ENCODE results near the gene MDH1B. TPM values are rescaled to one million over a fixed set of nuclear protein-coding genes. Genes with fewer than 3 reads are reported as not detected.
"Not testable (repeated sequence)": the region's sequence is repeated elsewhere in the genome, so short reads cannot be mapped to it uniquely, and the experiment has no call there.

The MDH1B gene
- total RNA-seq, 1 donor from 2014 or later = 0.15 TPM

DNA sequence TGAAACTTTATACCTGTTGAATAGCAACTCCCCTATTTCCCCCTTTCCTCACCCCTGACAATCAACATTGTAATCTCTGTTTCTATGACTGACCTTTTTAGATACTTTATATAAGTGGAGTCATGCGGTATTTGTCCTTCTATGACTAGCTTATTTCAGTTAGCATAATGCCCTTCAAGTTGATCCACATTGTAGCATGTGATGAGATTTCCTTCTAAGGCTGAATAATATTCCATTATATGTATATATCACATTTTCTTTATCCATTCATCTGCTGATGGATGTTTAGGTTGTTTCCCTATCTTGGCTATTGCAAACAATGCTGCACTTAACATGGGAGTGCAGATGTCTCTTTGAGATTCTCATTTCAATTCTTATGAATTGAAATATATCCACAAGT is 9.7 kb upstream of the MDH1B start:
- intact Hi-C loops (cut with micrococcal nuclease) = no loop called here

DNA sequence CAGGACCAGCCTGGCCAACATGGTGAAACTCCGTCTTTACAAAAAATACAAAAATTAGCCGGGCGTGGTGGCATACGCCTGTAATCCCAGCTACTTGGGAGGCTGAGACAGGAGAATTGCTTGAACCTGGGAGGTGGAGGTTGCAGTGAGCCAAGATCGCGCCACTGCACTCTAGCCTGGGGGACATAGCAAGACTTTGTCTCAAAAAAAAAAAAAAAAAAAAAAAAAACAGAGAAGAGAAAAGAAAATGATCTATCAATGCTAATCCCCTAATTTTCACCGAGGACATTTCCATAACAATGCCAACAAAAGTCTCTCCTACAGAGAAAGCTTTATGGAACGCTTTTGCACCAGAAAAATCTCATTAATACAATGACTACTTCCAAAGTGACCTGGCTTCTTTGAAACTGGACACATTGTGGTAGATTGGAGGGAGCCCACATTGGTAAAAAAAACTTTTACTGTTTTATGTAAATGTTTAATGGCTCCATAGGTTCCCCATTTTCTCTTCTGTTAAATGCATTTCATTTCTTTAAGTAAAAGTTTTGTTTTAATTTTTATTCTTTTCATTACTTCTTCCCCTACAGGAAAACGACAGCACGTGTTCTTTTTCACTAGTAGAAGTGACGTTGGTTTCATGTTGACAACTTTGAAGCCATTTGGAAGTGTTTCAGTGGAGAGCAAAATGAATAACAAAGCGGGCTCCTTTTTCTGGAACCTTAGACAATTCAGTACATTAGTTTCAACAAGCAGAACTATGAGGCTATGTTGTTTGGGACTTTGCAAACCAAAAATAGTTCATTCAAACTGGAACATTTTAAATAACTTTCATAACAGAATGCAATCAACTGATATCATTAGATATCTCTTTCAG is 1.2 kb upstream of the MDH1B start:
- intact Hi-C loops (cut with micrococcal nuclease) = loop anchor here (5.0 kb wide), 2 partner anchors 74 to 1486 kb away; no protein-coding TSS in a partner anchor

DNA sequence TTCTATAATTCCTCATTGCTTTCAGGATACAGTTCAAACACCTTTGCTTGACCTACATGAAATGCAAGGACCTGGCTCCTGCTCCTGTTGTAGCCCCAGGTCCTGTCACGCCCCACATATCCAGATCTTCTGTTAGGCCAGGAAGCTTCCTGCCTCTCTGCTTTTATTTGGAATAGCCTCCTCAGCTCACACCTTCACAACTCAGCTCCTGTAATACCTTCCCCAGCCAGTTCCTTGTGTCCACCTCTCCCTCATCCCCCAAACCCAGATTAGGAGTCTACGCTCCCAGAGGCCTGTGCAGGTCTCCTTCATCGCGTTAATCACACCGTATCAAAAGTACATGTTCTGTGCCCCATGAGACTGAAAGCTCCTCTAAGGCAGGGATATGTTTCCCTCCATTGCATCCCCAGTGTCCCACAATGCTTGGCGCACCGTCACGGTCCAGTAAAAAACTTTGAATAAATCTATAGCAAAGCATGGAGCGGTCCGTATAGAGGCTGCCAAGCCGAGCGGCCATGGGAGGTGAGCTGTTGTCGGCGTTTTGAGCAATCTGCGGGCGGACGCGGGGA is 371 bp downstream of the MDH1B start:
- intact Hi-C loops (cut with micrococcal nuclease) = loop anchor here (1.0 to 5.0 kb wide), 17 partner anchors 17 to 1502 kb away; partner anchors contain the start of genes CCNYL1, CREB1, EEF1B2 and INO80D

DNA sequence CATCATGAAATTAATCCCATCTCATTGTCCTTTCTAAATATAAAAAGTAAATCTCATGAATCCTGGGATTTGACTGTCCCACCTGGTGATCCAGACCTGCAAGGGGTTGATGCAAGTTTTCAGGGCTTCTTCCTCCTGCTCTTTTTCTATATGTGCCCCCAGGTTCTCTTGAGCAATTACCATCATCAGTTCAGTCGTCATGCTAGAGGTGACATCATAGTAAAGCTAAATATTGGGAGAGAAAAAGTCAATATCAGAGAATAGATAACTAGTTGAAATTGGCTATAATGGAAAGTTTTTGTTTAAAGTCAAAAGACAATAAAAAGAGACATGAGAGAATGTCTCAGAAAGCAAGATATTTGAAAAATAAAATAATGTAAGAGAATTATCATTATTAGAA is 8.3 kb downstream of the MDH1B start:
- intact Hi-C loops (cut with micrococcal nuclease) = no loop called here

DNA sequence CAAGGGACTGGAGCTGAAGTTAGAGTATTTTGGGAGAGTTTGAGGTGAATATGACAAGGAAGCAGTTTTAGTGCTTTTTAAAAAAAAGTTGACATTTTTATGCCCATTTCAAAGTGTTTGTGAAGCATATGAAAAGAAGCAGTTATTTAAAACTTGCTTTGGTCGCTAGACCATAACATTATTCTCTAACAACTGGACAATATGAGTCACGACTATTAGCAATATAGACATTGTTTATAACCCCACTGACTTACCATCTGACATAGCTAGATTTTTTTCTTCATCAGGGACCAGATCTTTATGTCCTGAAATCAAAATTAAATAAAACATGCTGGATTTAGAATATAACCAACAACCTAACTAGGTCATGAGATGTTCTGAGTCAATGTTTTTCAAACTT is 24.3 kb downstream of the MDH1B start:
- intact Hi-C loops (cut with micrococcal nuclease) = no loop called here

DNA sequence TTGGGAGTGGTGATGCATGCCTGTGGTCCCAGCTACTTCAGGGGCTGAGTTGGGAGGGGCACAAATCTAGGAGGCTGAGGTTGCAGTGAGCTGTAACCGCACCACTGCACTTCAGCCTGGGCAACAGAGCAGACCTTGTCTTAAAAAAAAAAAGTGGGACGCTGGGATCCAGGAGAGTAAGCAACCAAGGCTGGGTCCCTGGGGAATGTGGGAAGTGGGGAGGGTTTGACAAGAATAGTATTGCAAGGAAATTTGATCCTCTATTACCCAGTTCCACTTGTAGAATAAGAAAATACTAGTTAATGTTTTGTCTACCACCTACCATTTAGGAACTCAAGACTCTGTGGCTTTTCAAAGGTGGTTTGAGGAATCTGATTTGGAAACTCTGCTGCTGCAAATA is 25.9 kb downstream of the MDH1B start:
- intact Hi-C loops (cut with micrococcal nuclease) = no loop called here

DNA sequence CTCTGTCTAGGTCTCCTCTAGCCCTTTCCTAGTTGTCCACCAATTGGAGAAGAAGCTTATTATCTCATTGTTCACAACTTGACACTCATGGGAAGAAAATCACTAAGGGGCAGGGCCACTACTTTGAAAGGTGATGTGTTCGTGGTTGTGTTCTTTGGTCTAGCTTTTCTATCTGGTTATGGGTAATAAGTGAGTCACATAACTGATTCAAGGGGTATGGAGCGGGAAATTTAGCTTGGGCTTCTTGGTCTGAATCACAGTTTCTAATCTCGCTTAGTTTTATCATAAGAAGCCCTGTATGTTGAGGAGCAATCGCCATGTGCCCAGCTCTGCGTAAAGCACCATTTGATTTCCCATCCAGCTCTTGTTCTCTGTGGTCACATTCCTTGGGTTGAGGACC is 28.2 kb downstream of the MDH1B start:
- intact Hi-C loops (cut with micrococcal nuclease) = no loop called here

DNA sequence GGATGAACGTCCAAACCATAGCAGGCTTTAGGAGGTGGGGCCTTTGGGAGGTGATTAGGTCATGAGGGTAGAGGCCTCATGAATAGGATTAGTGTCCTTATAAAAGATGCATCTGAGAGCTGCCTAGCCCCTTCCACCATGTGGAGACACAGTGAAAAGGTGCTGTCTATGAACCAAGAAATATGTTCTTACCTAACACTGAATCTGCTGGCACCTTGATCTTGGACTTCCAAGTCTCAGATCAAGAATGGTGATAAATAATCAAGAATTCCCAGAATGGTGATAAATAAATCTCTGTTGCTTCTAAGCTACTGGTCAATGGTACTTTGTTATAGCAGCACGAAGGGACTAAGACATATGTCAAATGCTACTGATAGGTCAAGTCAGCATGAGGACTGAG is 31.8 kb downstream of the MDH1B start:
- intact Hi-C loops (cut with micrococcal nuclease) = no loop called here

DNA sequence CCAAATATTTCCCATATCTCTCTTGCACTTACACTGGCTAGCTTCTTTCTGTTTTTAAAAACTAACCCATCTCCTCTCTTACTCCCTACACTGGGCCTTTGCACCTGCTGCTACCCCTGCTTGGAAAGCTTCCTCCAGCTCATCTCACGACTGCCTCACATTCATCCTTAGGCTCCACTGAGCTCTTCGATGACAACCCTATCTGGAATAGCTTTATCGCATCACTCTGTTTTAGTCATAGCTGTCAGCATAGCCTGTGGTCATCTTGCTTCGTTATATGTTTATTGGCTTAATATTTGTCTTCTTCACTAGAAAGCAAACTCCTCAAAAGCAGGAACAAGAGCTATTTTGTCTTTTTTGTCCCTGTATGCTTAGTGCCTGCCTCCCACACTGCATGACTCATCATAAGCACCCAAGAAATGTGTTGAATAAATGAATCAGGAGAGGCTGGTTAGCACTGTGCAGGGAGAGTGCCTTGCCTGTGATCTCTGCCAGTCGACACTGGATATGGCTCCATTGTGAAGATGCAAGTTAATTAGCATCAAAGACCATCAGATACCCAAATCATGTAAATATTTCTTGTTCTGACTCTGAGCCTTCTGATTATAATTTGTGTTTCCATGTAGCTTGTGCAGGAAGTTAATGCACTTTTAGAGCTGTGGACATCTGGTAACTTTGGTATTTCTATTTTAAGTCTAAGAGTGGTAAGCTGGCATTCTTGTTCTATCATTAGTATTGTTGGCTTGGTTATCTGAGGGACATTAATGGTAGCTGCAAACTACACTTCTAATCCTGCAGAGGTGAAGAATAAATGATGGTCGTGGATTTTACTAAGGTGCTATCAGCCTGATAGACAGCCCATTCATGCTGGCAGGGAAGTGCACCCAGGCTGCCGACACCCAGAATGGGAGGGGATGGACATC is 36.6 kb downstream of the MDH1B start:
- intact Hi-C loops (cut with micrococcal nuclease) = no loop called here

DNA sequence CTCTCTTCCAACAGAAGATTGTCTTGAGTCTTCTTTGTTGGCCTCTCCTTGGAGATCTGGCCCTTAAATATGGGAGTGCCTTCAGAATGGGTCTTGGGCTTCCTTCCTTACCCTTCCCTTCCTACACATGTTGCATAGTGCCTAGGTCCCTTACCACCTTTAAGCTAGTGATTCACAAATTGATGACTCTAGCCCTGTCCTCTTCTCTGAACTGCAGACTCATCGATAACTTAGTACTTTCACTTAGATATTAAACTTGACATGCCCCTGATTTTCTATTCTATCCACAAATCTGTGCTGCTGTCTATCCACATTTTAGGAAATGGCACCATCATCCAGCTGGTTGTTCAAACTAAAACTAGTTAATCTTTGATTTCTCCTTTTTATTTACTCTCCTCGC is 37.8 kb downstream of the MDH1B start:
- intact Hi-C loops (cut with micrococcal nuclease) = no loop called here

DNA sequence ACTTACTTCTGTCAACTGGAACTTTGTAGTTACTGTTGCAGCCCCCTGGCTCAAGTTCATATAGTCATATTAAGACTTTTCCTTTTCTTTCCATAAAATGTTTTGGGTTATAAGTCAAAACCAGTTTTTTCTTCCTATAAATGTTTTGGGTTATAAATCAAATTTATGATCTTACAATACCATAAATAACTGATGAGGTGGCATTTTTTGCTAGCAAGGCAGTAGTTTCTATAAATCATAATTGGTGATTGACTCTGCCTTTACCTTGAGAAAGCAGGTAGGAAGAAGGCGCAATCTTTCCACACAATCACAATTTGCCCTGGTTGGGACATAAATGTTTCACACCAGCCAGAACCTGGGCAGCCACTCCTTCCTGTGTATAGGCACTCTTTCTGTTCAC is 41.8 kb downstream of the MDH1B start:
- intact Hi-C loops (cut with micrococcal nuclease) = no loop called here

DNA sequence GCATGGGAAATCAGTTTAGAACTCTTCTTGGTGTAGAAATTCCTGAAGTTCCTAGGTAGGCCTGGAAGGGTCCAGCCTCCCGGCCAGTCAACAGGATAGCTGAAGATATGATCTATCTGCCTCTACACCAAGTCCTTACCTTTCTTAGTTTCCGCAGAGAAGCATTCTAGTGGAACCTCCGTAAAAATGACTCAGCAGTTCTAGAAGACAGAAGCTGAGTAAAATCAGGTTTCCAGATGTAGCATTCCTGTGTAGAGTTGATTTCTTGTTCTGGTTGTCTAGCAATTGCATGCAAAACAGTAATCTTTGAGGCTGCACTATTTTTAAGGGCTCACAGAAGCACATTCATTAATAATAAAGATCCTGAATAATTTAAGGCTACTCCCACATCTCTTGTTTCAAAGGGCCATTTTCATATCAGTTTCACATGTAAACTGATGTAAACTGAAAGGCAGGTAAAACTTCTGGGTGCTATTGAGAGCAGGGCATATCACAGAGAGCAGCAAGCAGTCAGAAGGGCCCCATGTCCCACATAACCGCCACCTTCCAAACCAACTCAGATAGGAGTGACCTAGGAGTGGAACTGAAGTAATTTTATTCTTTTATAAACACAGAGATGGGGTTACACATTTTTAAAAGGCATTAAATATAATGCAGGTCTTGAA is 43.7 kb downstream of the MDH1B start:
- intact Hi-C loops (cut with micrococcal nuclease) = no loop called here

DNA sequence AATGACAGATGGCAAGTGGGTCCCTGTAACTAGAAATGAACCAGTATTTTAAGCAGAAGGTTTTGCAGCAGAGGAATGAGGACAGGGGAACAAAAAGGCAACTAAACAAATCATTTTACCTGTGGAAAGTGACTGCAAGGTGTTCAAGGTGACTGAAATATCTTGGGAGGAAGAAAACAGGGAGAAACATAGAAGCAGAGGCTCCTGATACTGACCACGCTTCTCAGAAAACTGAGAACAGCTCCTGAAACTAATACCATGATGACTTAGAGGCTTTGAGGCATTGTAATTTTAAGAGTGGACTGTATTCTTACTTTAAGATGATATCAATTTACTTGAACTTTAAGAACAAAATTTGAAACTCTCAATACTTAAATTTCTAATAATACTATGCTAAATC is 46.8 kb downstream of the MDH1B start, which contains the start of gene DYTN:
DYTN (minus strand) TSS at position 101 of the 400 bp plus-strand sequence. CDS start 117 bp downstream, outside the sequence.
- intact Hi-C loops (cut with micrococcal nuclease) = no loop called here

DNA sequence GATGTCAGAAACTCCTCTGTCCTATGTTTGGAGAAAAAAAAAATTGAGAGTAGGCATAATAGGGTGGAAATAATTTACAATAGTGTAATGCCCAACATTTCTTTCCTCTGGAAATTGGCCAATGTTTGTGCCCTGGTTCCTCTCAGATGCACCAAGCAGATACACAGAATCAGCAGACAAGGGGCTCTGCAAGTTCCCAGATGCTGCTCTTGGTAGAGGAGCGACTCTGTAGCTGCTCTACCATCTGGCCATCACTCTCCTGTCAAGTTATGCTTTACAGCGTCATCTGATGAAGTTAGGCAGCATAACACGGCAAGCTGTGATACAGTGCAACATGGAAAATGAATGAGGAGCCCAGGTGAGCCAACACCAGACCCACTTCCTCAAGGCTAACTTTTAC is 48.5 kb downstream of the MDH1B start:
- intact Hi-C loops (cut with micrococcal nuclease) = no loop called here

DNA sequence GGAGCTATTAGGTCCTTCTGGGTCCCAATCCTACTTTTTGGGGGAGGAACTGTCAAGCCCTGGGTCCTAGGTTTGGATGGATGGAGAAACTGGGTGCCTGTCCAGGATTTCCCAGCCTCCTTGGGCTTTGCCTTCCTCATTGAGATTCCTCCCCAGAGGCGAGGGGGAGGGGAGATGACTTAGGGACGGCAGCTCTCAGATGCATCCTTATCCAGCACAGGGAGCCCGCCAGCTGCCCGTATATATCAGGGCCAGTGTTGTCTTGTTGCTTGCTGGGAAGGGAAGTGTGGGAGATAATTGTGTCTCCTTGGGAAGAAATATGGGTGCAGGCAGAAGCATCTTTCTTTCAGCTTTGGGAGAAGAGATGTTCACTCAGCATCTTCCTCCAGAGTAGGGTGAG is 49.9 kb downstream of the MDH1B start:
- intact Hi-C loops (cut with micrococcal nuclease) = not testable (repeated sequence)

DNA sequence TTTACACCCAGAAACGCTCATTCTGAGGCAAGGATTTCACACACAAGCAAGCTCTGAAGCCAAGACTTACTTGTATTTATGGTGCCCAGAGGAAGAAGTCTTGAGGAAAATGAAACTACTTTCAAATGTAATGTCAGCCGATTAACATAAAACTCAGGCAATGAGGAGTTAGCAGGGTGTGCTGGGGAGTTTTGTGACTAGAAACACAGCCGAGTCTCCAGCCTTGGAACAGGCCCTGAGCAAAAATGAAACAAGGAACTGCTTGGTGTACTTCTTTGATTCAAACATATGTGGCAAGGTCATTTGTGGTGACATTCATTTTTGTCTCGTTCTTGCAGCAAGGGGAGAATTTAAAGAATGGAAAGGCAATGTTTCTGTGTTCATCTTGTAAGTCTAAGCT is 51.4 kb downstream of the MDH1B start:
- intact Hi-C loops (cut with micrococcal nuclease) = no loop called here

DNA sequence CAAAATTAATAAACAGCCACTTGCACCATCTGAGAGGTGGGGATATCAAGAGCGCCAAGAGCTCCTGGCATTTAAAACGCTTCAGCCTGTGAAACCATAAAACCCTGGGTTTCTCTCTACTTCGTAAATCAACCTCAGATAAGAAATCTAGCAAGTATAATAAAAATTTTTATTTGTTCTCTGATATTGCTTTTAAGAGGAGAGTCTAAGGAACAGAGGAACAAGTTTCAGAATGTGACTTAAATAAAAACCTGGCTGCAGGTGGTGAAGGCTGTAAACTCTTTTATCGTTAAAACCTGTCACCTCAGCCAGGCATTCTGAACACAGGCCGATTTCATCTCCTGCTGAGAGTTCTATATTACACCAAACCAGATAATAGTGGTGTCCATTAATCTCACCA is 56.8 kb downstream of the MDH1B start:
- intact Hi-C loops (cut with micrococcal nuclease) = no loop called here

DNA sequence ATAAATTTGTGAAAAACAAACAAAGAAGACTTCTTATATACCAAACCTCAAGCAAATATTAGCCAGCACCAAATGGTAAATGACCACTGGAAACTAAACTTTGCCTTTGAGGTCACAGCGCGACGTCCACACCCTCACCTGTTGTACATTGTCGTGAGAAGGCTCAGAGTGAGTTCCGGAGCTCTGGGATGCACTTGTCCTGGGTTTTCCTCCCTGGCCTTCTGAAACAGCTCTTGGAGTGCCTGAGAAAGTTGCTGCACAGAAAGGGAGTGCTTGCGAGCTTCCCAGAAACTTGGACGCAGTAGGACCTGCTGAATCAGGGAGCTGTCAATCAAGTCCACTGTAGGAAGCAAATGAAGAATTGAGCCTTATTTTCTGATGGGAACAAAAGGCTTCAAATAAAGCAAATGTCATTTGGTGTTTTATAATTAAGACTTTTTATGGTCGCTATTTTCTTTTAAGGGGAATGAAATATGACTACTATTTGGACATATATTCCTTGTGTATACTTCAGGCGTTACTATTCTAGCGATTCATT is 57.9 kb downstream of the MDH1B start:
- intact Hi-C loops (cut with micrococcal nuclease) = no loop called here

DNA sequence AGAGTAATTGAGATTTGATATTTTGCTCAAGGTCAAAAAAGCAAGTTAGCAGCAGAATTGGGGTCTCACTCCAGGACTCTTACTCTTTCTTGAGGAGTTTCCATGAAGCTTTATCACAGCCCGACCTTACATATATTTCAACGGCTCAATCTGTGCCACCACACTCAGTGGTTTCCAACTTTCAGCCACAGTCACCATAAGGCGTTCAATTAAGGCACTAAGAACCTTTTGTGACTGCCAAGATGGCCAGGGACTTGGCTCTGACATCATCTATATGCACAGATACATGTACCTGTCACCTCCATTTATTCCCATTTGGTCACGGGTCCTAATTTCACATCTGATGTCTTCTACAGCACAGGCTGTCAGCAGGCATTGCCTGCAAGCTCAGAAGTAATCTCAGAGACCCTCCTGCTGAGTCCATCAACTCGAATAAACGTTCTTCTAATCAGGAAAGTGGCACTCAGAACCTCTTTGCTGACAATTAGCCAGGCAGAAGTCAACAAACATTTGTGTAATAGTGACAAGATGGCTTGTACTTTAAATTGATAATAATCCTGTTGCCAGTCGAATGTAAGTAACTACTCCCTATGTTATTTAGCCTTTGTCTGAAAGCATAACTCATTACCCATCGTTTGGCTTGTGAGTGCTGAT is 63.0 kb downstream of the MDH1B start:
- intact Hi-C loops (cut with micrococcal nuclease) = no loop called here

DNA sequence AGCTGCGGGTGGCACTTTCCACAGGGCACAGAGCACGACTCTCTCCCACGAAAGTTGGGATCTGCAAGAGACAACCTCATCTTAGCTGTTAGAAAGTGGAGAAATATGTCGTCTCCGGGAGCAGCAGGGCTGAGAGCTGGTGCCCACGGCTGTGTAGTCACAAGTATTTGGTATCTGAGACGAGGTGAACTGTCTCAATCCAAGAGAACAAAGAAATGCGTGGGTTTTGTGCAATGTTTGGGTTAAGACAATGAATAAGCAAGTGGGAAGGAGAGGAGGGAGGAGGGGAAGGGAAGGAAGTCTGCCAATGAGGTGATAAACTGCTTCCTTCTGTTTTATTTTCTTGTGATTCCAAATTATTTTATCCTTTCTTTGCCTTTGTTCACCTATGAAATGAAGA is 65.0 kb downstream of the MDH1B start:
- intact Hi-C loops (cut with micrococcal nuclease) = no loop called here
